Thoracic aorta (tissue), 2 donors: ENCODE measurements around the gene GCLC. TPM values are rescaled to one million over a fixed set of nuclear protein-coding genes. Genes with fewer than 3 reads are reported as not detected.
A peak's percentile ranks its signal among the peaks of the same experiment; 100 is the strongest.
"Not testable (repeated sequence)": the region's sequence is repeated elsewhere in the genome, so short reads cannot be mapped to it uniquely, and the experiment has no call there.

ENCODE experiments used
- ATAC-seq: fragments of 150-250 bp; one replicate; pipeline ENCODE4 v1.8.0; 2017; ENCODE audit warnings: low read depth; ENCODE audit not compliant: insufficient number of reproducible peaks, low FRiP score
- DNase-seq: peaks from one replicate; pipeline ENCODE4 v3.0.0-alpha.2; 2020; ENCODE audit warnings: low spot score
- H3K27ac ChIP-seq, 2 donors: fragments of 200-600 bp; sonication (generic); 1 replicate in 1 of 2; 2 replicates in 1 of 2; pipeline ENCODE4 v1.5.1; 2016; ENCODE audit warnings: mild to moderate bottlenecking in 2 of 2, moderate library complexity in 2 of 2
- H3K27me3 ChIP-seq: fragments of 200-600 bp; sonication (generic); replicated peaks from 2 replicates; pipeline ENCODE4 v1.6.0; 2016; ENCODE audit warnings: mild to moderate bottlenecking; ENCODE audit not compliant: insufficient read depth
- H3K36me3 ChIP-seq: fragments of 200-600 bp; sonication (generic); one replicate; pipeline ENCODE4 v1.5.1; 2016
- H3K4me1 ChIP-seq, 2 donors: fragments of 200-600 bp; sonication (generic); 1 replicate in 1 of 2; 2 replicates in 1 of 2; pipeline versions ENCODE4 v1.5.1 to v1.6.0; 2016; ENCODE audit warnings: low read depth in 2 of 2, mild to moderate bottlenecking in 1 of 2; ENCODE audit not compliant: control insufficient read depth in 1 of 2
- H3K4me3 ChIP-seq: fragments of 200-600 bp; sonication (generic); 2 replicates; pipeline ENCODE4 v1.5.1; 2016; ENCODE audit warnings: mild to moderate bottlenecking
- H3K9me3 ChIP-seq: fragments of 200-600 bp; sonication (generic); 2 replicates; pipeline ENCODE4 v1.5.1; 2016
- CTCF ChIP-seq: fragments of 200-600 bp; sonication (generic); IDR thresholded peaks from one replicate; pipeline ENCODE4 v1.5.1; 2019; ENCODE audit warnings: antibody characterized with exemption
- total RNA-seq, 2 donors: library from RNA; depleted of rRNA; stranded (reverse); fragments of >200 nt; gene quantifications; one replicate each; pipeline versions ENCODE4 v1.1.0 to v1.2.3, GENCODE V29; 2016

Gene GCLC
- total RNA-seq, 2 donors from 2014 or later = 26.5 to 29.6 TPM

- H3K9me3 ChIP-seq = no peaks in the 10 kb centered on the region
- ATAC-seq = no peak
- no peaks in the 10 kb centered on the region for H3K4me1 ChIP-seq
- no peaks in the 10 kb centered on the region for H3K36me3 ChIP-seq
- no peak overlapping the region for H3K27ac ChIP-seq
- no peak overlapping the region for H3K4me3 ChIP-seq
- no peak for DNase-seq
- no peak for TF ChIP-seq CTCF
- no peaks in the 10 kb centered on the region for H3K27me3 ChIP-seq
Measured at GRCh38 chr6:53556986-53557715, 12.2 kb upstream of the GCLC start.

GRCh38 chr6:53553600-53553999, 8.7 kb upstream of the GCLC start:
- ATAC-seq, H3K4me3 ChIP-seq, H3K9me3 ChIP-seq, H3K27me3 ChIP-seq, H3K4me1 ChIP-seq, H3K36me3 ChIP-seq, DNase-seq, H3K27ac ChIP-seq: not testable (repeated sequence)

GRCh38 chr6:53551681-53552080, 6.8 kb upstream of the GCLC start:
- H3K36me3 ChIP-seq, H3K9me3 ChIP-seq, H3K4me3 ChIP-seq, H3K27ac ChIP-seq, DNase-seq, H3K27me3 ChIP-seq, ATAC-seq: not testable (repeated sequence)
- peaks cover 4 to 10% of the 10 kb centered on the region in 2 donors for H3K4me1 ChIP-seq

- peak; percentile 9 for TF ChIP-seq CTCF
- peak; percentile 93 for DNase-seq
- Histone ChIP-seq H3K27ac (peak overlapping the region; percentile 79 to 80), H3K4me3 (peak overlapping the region; percentile 74), H3K27me3 (no peaks in the 10 kb centered on the region), H3K9me3 (no peaks in the 10 kb centered on the region), H3K36me3 (no peaks in the 10 kb centered on the region), H3K4me1 (peaks cover 15 to 26% of the 10 kb centered on the region in 2 donors)
- peak; percentile 91 for ATAC-seq
Measured at GRCh38 chr6:53547811-53548496, 3.1 kb upstream of the GCLC start.

- peaks cover 15 to 31% of the 10 kb centered on the region in 2 donors for H3K4me1 ChIP-seq
- ATAC-seq = peak; percentile 10
- H3K27ac ChIP-seq = peak overlapping the region; percentile 31 to 80
Measured at GRCh38 chr6:53547166-53547810, 2.4 kb upstream of the GCLC start.

More at GRCh38 chr6:53547166-53547810, 2.4 kb upstream of the GCLC start:
- H3K27me3 ChIP-seq = no peaks in the 10 kb centered on the region
- peak overlapping the region; percentile 74 for H3K4me3 ChIP-seq
- no peak for DNase-seq
- no peaks in the 10 kb centered on the region for H3K9me3 ChIP-seq
- no peaks in the 10 kb centered on the region for H3K36me3 ChIP-seq
- TF ChIP-seq CTCF = no peak
